ENCODE measurements around the gene PROK1. TPM values are rescaled to one million over a fixed set of nuclear protein-coding genes. Genes with fewer than 3 reads are reported as not detected.
"Not testable (repeated sequence)": the region's sequence is repeated elsewhere in the genome, so short reads cannot be mapped to it uniquely, and the experiment has no call there.

PROK1 gene
- total RNA-seq, 1 experiment from 2014 or later: 0.22 TPM

- ATAC-seq (no peak), DNase-seq (ENCODE audit: low read depth, low spot score) (no peak)
- Histone ChIP-seq H4K20me1 (ENCODE audit: insufficient read depth) (no peaks in the 10 kb centered on the region), H3K9me3 (ENCODE audit: control insufficient read depth in 1 of 2, insufficient read depth in 1 of 2, low read depth in 1 of 2, low read length in 2 of 2) (no peaks in the 10 kb centered on the region), H3K4me1 (ENCODE audit: control insufficient read depth in 1 of 2, insufficient read depth in 2 of 2, low read length in 2 of 2) (peaks cover 4 to 14% of the 10 kb centered on the region in 2 experiments; a peak in 3 of 4 replicates), H3K79me2 (ENCODE audit: insufficient read depth, low read length) (peaks cover 34% of the 10 kb centered on the region), H3K9me2 (ENCODE audit: insufficient read depth) (no peaks in the 10 kb centered on the region), H3K27me3 (ENCODE audit: insufficient read depth, low read length) (no peaks in the 10 kb centered on the region), H3K36me3 (ENCODE audit: control insufficient read depth in 1 of 2, insufficient read depth in 2 of 2, low read length in 2 of 2) (peaks cover 31 to 34% of the 10 kb centered on the region in 2 experiments), H2AFZ (ENCODE audit: low read depth, low read length, poor library complexity, severe bottlenecking) (no peak overlapping the region), H3K4me2 (ENCODE audit: low read length) (no peak overlapping the region), H3K9ac (ENCODE audit: low read length) (no peak overlapping the region), H3K27ac (ENCODE audit: low read depth, low read length) (no peak overlapping the region), H3K4me3 (replicated peaks in 1 of 2; ENCODE audit: low read depth in 1 of 2, low read length in 2 of 2) (no peak overlapping the region)
- RAD21 ChIA-PET (ENCODE audit: low non-redundant PET in 1 of 2, low total read pairs in 2 of 2, uncharacterized antibody in 2 of 2, unreplicated experiment in 2 of 2): no interaction called here
- POLR2A ChIA-PET: no interaction called here
- CTCF ChIA-PET: no interaction called here
- no peak for TF ChIP-seq CEBPB (IDR thresholded peaks at IDR 0.05; ENCODE audit: low read depth)
- no peak for TF ChIP-seq ZBTB33 (IDR thresholded peaks at IDR 0.05; ENCODE audit: extremely low read depth, insufficient replicate concordance, low read length)
- TF ChIP-seq EGR1 (IDR thresholded peaks at IDR 0.05; ENCODE audit: low read depth): no peak
- no peak for TF ChIP-seq CBX3 (IDR thresholded peaks at IDR 0.05; ENCODE audit: low read depth)
- TF ChIP-seq ATF3 (IDR thresholded peaks at IDR 0.05): no peak
- TF ChIP-seq SP1 (IDR thresholded peaks at IDR 0.05; ENCODE audit: low read depth): no peak
- TF ChIP-seq JUND (IDR thresholded peaks at IDR 0.05): no peak
- no peak for TF ChIP-seq POLR2AphosphoS5 (IDR thresholded peaks at IDR 0.05; ENCODE audit: low read depth, low read length)
- no peak for TF ChIP-seq ZNF274 (IDR thresholded peaks at IDR 0.05; ENCODE audit: low read depth, low read length)
- no peak for TF ChIP-seq FOSL1 (IDR thresholded peaks at IDR 0.05; ENCODE audit: low read depth)
- TF ChIP-seq ZFX (IDR thresholded peaks at IDR 0.05): no peak
- no peak for TF ChIP-seq MAX (IDR thresholded peaks at IDR 0.05)
- BruUV-seq (replicated peaks): no TSS peak
- intact Hi-C loops (cut with micrococcal nuclease): no loop called here
These were observed 46.5 kb upstream of the PROK1 start for GRCh38 chr1:110404401-110404800.

- peaks cover 23 to 24% of the 10 kb centered on the region in 2 experiments for H3K36me3 ChIP-seq (ENCODE audit: control insufficient read depth in 1 of 2, insufficient read depth in 2 of 2, low read length in 2 of 2)
- H3K27me3 ChIP-seq (ENCODE audit: insufficient read depth, low read length); DNase-seq (ENCODE audit: low read depth, low spot score); H2AFZ ChIP-seq (ENCODE audit: low read depth, low read length, poor library complexity, severe bottlenecking); RAD21 ChIA-PET (ENCODE audit: low non-redundant PET in 1 of 2, low total read pairs in 2 of 2, uncharacterized antibody in 2 of 2, unreplicated experiment in 2 of 2); BruUV-seq (replicated peaks); POLR2A ChIA-PET; H3K9me2 ChIP-seq (ENCODE audit: insufficient read depth); H3K9me3 ChIP-seq (ENCODE audit: control insufficient read depth in 1 of 2, insufficient read depth in 1 of 2, low read depth in 1 of 2, low read length in 2 of 2); ATAC-seq; H4K20me1 ChIP-seq (ENCODE audit: insufficient read depth): not testable (repeated sequence)
- H3K4me3 ChIP-seq (replicated peaks in 1 of 2; ENCODE audit: low read depth in 1 of 2, low read length in 2 of 2): peak overlapping the region; percentile 96 to 98
- peaks cover 4 to 14% of the 10 kb centered on the region in 2 experiments; a peak in 3 of 4 replicates for H3K4me1 ChIP-seq (ENCODE audit: control insufficient read depth in 1 of 2, insufficient read depth in 2 of 2, low read length in 2 of 2)
- peak overlapping the region; percentile 99 for H3K9ac ChIP-seq (ENCODE audit: low read length)
- CTCF ChIA-PET: interaction anchor here (1.5 kb wide), 1 partner anchor 199 kb away, joined by 3 read pairs; no protein-coding TSS in a partner anchor
- H3K79me2 ChIP-seq (ENCODE audit: insufficient read depth, low read length): peaks cover 34% of the 10 kb centered on the region
- peak overlapping the region; percentile 93 for H3K4me2 ChIP-seq (ENCODE audit: low read length)
- H3K27ac ChIP-seq (ENCODE audit: low read depth, low read length): peak overlapping the region; percentile 80; the same call in 1 of the 2 replicates
- intact Hi-C loops (cut with micrococcal nuclease): loop anchor here (5.0 kb wide), 1 partner anchor 204 kb away; no protein-coding TSS in a partner anchor
These were observed 44.5 kb upstream of the PROK1 start for GRCh38 chr1:110406407-110406806.

Data from HCT116 (cell line).